ENCODE data around the gene DNAJB9.
"Not testable (repeated sequence)": the region's sequence is repeated elsewhere in the genome, so short reads cannot be mapped to it uniquely, and the experiment has no call there.

The DNAJB9 gene

DNA sequence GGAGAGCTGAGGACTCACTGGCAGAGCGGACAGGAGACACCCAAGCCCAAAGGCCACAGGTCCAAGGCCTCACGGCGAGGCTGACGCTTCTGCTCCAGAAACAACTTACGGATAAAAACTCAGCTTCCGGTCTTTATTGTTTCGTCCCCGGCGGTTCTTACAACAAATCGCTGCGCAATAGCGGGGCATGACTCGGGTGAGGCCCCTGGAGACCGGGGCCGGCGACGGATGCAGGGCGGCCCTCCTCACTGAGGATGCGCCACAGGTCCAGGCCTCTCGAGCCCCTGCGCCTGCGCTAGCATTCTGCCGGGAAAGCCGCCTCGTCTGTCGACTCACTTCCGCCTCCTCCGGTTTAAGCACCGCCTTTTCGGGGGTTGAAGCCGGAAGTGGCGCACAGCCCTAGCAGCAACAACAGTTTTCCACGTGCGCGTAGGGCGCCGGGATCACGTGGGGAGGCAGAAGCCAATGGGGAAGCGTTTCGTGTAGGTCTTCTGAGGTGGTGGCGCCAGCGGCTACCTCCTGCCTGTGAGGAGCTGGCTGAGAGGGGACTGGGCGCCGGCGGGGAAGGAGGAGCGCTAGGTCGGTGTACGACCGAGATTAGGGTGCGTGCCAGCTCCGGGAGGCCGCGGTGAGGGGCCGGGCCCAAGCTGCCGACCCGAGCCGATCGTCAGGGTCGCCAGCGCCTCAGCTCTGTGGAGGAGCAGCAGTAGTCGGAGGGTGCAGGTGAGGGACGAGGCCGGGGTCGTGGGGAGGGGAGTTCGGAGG lies at the start of gene DNAJB9, which contains the start of gene THAP5:
DNAJB9 (plus strand) TSS at position 494 of the 765 bp plus-strand sequence. CDS start 1,853 bp downstream, outside the sequence.
THAP5 (minus strand) TSS at position 326 of the 765 bp plus-strand sequence; CDS start at position 189, 137 bp downstream.
- DNase-seq, result peak; percentile 89 to 100 (median 99)

DNA sequence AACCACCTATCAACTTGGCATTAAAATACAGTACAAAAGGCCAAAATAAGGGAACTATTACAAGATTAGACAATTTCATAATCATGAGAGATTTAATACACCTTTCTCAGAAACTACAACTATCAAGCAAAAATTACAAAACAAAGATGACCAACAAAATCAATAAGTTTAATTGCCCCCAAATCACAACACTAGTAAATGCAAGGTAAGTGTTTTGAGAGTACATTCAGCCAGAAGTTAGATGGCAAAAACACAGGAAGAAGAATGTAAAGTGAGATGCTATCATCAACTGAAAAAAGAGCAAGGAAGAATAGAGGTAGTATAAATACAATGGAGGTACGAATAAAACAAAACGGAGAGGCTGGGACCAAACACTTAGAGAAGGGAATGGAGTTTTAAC lies 46.9 kb upstream of the DNAJB9 start:
- no peak for DNase-seq

DNA sequence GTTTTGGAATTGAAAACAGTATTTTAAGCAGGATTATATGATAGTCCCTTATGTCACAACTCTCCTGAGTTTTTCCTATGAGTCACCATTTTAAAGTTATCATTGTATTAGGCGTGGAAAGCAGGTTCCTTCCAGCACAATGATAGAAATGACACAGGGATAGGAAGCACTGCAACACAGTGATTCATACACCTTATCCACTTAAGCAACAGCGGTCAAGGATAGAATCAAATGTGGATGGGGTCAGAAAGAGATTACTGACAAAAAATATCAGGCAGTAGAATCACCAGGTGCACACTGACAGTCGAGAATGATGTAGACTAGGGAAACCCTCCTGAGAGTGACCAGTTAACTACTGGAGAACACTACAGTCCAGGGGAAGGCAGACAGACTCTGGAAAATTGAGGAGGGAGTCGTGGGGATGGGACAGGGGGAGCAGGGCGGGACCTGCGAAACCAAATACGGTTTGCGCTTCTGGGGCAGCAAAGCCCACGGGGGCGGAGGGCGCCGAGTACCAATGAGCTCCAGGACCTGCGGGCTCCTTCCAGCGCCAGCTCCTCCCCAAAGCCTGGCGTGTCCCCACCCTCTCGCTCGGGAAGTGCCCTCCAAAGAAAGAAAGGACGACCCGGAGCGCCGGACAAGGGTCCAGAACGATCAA lies 44.2 kb upstream of the DNAJB9 start:
- DNase-seq, result peak in 4 of 56 donors; percentile 63 to 87 (median 78)

DNA sequence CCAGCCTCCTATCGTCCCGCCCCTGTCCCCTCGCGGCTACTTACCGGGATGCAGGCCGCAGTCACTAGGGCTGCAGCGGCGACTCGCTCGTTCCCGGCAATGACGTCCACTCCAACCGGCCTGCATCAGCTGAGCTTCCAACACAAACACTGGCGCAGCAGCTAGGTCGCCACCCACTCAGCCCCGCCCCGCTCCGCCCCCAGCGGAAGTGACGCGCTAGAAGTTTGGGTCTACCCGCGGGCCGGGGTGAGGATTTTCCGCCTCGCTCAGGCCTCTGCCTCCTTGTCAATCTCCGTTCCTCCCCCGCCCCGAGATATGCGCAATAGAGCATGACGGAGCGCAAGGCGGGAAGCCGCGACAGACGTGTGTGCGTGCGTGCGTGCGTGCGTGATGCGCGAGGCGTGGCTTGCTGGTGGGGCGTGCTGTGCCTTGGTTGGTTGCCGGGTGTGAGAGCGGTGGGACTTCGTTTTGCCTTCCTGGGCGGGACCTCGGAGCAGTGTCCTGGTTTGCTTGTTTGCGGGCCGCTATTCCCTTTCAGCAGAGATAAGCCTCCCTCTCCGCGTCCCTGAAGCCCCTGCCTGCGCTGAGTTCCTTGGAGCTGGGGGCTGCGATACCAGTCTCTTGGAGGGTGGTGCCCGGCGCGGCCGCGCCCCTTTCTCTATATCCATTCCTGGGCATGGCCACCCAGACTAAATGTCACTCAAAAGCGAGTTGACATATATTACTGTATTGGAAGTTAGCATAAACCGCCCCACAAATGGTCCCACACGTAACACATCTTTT lies 43.5 kb upstream of the DNAJB9 start, which contains the start of gene PNPLA8:
PNPLA8 (minus strand) TSS at position 151 of the 783 bp plus-strand sequence. CDS start 10,644 bp downstream, outside the sequence.
- peak; percentile 95 to 100 (median 100) for DNase-seq

DNA sequence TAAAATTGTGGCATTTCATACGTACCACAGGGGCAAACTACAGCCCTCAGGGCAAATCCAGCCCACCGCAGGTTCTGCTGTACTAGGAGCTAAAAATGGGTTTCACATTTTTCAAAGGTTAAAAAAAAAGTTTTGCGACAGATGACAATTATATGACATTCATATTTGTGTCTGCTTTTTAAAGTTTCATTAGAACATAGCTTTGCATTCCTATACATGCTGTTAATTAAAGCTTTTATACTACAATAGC lies 43.0 kb upstream of the DNAJB9 start:
- DNase-seq, result no peak

DNA sequence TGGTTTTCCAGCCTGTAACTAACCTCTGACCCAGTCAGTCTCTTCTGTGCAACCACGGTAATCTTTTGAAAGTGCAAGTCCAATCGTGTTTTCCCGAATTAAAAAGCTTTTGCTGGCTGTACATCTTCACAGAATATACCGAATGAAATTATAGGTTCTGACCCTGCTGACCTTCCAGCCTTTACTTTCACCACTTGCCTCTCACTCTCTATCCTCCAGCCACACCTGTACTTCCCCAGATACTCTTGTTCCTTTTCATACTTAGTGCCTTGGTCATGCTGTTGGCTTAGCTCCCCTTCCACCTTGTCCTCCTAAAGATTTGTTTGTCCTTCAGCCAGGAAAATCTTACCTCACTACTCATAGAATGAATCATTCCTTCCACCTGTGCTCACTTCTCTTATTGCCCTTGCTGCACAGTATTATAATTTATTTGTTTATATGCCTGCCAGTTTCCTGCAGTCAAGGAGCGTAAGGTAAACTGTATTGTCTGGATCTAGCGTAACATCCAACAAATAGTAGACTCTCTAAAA lies 41.4 kb upstream of the DNAJB9 start:
- DNase-seq, result no peak

DNA sequence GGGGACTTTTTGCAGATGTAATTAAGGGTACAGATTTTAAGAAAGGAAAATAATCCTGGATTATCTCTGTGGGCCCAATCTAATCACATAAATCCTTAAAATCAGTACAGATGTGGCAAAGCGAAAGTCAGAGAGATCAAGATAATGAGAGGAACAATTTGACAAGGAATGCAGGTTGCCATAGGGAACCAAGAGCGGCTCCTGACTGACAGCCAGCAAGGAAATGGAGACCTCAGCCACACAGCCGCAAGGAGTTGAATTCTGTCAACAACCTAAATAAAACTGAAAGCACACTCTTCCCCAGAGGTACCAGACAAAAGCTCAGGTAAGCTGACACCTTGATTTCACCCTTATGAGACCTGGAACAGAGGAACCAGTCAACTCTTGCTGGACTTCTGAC lies 40.3 kb upstream of the DNAJB9 start:
- DNase-seq, result no peak

DNA sequence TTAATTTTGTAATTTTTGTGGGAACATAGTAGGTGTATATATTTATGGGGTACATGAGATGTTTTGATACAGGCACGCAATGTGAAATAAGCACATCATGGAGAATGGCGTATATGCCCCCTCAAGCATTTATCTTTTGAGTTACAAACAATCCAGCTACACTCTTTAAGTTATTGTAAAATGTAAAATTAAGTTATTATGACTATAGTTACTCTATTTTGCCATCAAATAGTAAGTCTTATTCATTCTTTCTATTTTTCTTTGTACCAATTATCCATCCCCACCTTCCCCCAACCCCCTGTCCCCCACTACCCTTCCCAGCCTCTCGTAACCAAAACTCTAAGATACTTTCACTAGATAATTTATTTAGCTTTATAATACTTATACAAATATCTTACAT lies 36.0 kb upstream of the DNAJB9 start:
- no peak for DNase-seq

DNA sequence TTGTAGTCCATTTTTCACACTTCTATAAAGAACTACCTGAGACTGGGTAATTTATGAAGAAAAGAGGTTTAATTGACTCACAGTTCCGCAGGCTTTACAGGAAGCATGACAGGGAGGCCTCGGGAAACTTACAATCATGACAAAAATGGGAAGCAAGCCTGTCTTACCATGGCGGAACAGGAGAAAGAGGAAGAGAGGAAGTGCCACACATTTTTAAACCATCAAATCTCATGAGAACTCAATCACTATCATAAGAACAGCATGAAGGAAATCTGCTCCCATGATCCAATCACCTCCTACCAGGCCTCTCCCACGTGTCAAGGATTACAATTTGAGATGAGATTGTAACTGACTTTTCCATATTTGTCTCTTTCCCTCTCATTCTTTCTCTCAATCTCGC lies 34.4 kb upstream of the DNAJB9 start:
- no peak for DNase-seq

DNA sequence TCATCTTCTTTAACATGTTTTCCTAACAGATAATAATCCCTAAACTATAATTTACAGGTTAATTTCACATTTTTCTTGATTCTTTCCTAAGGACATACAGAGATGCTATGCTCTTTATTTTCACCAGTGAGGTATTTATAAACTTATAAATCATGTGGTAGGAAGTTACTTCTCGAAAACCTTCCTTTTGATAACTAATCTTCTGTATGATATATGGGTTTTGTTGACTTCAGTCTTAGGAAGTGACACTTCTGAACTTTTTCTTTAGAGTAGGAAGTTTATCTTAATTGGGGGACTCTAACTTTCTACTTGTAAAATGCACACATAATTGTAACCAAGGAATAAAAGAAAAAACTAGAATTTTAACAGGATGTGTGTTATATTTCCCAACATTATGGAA lies 33.9 kb upstream of the DNAJB9 start:
- no peak for DNase-seq

DNA sequence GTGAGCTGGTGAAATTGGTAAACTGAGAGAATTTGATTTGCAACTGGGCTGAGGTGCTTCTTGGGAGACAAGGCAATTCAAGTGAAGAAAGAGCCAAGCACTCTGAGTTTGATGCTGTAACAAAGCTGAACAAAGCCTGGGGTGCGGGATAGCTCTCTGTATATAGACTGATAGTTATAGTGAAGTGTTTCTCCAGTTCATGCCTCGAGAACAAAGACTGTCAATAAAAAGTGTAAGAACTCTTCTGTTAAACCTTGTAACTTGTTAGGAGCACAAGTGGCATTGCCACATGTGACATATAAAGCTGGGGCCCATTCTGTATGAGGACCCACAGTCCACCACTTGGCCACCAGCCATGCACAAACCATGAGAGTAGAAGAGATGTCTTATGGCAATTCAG lies 32.4 kb upstream of the DNAJB9 start:
- DNase-seq, result no peak

DNA sequence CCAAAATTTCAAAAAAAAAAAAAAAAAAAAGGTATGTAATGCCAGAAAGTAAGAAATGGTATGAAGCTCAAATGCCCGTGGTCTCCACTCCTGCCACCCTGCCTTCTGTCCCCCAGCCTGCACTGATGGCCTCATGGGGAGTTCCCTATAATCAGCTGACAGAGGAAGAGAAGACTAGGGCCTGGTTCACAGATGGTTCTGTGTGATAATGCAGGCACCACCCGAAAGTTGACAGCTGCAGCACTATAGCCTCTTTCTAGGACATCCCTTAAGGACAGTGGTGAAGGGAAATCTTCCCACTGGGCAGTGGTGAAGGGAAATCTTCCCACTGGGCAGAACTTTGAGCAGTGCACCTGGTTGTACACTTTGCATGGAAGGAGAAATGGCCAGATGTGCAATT lies 31.4 kb upstream of the DNAJB9 start:
- not testable (repeated sequence) for DNase-seq

DNA sequence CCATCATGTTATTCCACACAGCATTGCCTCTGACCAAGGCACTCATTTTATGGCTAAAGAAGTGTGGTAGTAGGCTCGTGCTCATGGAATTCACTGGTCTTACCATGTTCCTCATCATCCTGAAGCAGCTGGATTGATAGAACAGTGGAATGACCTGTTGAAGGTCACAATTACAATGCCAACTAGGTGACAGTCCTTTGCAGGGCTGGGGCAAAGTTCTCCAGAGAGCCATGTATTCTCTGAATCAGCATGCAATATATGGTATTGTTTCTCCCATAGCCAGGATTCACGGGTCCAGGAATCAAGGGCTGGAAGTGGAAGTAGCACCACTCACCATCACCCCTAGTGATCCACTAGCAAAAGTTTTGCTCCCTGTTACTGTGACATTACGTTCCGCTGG lies 31.0 kb upstream of the DNAJB9 start:
- not testable (repeated sequence) for DNase-seq

DNA sequence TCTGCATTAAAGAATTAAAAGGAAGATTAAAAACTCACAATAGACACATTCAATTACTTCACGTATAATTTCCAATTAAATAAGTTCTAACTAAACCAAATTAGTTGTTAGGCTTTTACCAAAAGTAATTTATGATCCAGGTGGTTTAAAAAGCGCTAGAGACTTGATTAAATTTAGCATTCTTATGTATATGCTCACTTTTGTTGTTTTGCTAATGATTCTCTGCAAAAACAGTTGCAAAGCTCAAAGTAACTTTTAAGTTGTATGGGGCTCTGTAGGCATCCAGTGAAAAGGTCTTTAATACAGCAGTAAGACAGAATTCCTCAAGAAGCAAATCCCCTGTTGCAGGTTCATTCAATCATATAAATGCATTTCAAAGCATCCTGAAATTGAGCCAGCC lies 28.2 kb upstream of the DNAJB9 start:
- no peak for DNase-seq

DNA sequence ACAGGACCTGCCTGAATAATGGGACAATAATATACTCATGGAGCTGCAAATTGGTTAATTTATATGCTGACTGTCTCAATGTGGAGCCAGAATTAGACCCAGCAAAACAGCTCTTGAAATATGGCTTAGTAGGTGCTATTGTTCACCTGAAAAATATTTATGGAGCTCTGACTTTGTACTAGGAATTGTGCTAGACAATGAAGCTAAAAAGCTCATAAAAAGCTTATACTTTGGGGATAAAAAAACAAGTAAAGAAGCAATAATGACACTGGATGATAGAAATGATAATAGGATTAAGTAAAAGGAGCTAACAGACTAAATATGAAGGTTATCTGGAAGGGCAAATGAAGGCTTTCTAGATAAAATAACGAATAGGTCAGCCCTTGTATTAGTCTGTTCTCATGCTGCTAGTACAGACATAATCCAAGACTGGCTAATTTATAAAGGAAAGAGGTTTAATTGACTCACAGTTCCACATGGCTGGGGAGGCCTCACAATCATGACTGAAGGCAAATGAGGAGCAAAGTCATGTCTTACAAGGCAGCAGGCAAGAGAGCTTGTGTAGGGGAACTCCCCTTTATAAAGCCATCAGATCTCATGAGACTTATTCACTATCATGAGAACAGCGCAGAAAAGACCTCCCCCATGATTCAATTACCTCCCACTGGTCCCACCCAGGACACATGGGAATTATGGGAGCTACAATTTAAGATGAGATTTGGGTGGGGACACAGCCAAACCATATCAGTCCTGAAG lies 21.4 kb upstream of the DNAJB9 start:
- not testable (repeated sequence) for DNase-seq

DNA sequence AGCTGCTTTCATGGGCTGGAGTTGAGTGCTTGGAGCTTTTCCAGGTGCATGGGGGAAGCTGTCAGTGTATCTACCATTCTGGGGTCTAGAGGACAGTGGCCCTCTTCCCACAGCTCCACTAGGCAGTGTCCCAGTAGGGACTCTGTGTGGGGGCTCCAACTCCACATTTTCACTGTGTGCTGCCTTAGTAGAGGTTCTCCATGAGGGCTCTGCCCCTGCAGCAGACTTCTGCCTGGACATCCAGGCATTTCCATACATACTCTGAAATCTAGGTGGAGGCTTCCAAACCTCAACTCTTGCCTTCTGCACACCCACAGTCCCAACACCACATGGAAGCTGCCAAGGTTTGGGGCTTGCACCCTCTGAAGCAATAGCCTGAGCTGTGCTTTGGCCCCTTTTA lies 13.0 kb upstream of the DNAJB9 start:
- DNase-seq, result not testable (repeated sequence)

DNA sequence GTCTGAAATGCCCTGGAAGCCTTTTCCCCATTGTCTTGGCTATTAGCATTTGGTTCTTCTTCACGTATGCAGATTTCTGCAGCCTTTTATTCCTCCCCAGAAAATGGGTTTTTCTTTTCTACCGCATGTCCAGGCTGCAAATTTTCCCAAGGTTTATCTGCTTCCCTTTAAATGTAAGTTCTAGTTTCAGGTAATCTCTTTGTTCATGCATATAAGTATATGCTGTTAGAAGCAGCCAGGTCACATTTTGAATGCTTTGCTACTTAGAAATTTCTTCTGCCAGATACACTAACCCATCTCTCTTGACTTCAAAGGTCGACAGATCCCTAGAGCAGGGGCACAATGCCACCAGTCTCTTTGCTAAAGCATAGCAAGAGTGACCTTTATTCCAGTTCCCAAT lies 12.5 kb upstream of the DNAJB9 start:
- no peak for DNase-seq

DNA sequence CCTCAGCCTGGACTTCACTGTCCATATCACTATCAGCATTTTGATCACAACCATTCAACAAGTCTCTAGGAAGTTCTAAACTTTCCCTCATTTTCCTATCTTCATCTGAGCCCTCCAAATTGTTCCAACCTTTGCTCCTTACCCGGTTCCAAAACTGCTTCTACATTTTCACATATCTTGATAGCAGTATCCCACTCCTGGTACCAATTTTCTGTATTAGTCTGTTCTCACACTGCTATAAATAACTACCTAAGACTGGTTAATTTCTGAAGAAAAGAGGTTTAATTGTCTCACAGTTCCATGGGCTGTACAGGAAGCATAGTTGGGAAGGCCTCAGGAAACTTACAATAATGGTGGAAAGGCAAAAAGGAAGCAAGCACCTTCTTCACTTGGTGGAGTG lies 12.1 kb upstream of the DNAJB9 start:
- DNase-seq, result no peak

DNA sequence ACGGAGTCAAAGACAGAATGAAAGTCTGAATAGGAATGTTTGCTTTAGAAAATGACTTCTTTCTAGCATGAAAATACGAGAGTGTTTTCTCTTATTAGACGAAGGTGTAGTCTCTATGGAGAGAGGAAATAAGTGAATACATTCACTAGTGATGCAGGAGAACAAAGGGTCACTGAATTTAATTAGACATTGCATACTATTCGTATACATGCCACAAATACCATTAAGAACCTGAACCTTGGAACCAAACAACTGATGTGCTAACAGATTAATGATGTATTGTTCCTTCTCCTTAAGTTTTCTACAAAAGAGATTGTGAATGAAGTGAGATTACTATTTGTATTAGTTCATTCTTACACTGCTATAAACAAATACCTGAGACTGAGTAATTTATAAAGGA lies 10.4 kb upstream of the DNAJB9 start:
- no peak for DNase-seq

DNA sequence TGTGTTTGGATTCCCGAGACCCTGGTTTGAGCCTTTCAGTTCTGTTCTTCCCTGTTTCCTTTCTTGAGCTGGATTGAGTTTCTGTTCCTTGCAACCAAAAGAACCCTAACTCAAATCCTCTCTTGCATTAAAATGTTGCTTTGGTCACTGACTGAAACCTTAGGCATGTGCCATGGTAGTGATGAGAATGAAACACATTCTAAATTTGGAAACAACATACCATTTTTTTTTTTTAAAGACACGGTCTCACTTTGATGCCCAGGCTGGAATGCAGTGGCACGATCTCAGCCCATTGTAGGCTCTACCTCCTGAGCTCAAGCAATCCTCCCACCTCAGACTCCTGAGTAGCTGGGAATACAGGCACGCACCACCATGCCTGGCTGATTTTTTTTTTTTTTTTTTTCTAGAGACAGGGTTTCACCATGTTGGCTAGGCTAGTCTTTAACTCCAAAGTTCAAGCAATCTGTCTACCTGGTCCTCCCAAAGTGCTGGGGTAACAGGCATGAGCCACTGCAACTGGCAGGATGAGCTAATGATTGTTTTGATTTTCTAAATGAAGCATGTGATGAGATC lies 8.5 kb upstream of the DNAJB9 start:
- no peak for DNase-seq

DNA sequence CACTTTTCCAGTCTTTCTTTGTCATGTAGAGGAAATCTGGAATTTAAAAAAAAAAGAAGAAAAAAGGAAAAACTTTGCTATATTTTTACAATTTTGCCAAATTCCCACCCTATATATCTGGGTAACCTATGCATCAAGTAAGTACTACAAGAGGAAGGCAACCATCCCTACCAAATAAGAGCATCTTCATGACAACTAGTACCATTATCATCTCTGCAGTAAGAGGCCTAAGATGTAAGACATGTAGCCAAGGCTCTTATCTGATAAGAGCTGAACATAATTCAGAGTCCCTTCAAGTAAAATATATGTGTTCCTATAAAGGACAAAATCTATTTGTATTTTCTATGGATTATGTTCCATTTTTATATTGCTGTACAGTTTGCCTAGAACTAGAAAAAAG lies 3.7 kb upstream of the DNAJB9 start:
- no peak for DNase-seq

Measured in amygdala (tissue), 56 donors.